Neural cell (in vitro differentiated cells): Measurements from ENCODE around the gene COL4A1. TPM values are rescaled to one million over a fixed set of nuclear protein-coding genes. Genes with fewer than 3 reads are reported as not detected.

Experiments used
- H2AFZ ChIP-seq: fragments of 200-600, 300-800 bp; sonication (generic), shearing (Covaris generic); 2 replicates; pipeline ENCODE4 v1.6.0; 2014; ENCODE audit warnings: low read depth, mild to moderate bottlenecking, antibody characterized with exemption, low read length, moderate library complexity
- H3F3A ChIP-seq: fragments of 200-600 bp; shearing (Covaris generic); 2 replicates; pipeline ENCODE4 v1.6.1; 2016; ENCODE audit warnings: mild to moderate bottlenecking, moderate library complexity, mixed read lengths, antibody characterized with exemption, low read length; ENCODE audit not compliant: insufficient read depth, poor library complexity, severe bottlenecking
- H3K27ac ChIP-seq: fragments of 200-600, 300-800 bp; sonication (generic), shearing (Covaris generic); 2 replicates; pipeline ENCODE4 v1.5.1; 2014; ENCODE audit warnings: mild to moderate bottlenecking, low read length, moderate library complexity
- H3K27me3 ChIP-seq: fragments of 300-800, 200-600 bp; sonication (generic), shearing (Covaris generic); 2 replicates; pipeline ENCODE4 v1.6.0; 2014; ENCODE audit warnings: mild to moderate bottlenecking, low read depth, low read length, moderate library complexity; ENCODE audit not compliant: insufficient read depth
- H3K36me3 ChIP-seq: fragments of 300-800, 200-600 bp; sonication (generic), shearing (Covaris generic); 2 replicates; pipeline ENCODE4 v1.5.1; 2014; ENCODE audit warnings: mild to moderate bottlenecking, antibody characterized with exemption, low read length, moderate library complexity; ENCODE audit not compliant: insufficient read depth
- H3K4me2 ChIP-seq: fragments of 300-800, 200-600 bp; sonication (generic), shearing (Covaris generic); 2 replicates; pipeline ENCODE4 v1.6.0; 2014; ENCODE audit warnings: mild to moderate bottlenecking, low read length
- H3K4me3 ChIP-seq: fragments of 300-800, 200-600 bp; sonication (generic), shearing (Covaris generic); 2 replicates; pipeline ENCODE4 v1.5.1; 2014; ENCODE audit warnings: mild to moderate bottlenecking, low read length, moderate library complexity
- H3K79me2 ChIP-seq: fragments of 200-600 bp; shearing (Covaris generic); replicated peaks from 2 replicates; pipeline ENCODE4 v1.6.0; 2014; ENCODE audit warnings: mild to moderate bottlenecking, low read length, moderate library complexity; ENCODE audit not compliant: insufficient read depth
- H3K9ac ChIP-seq: fragments of 300-800, 200-600 bp; sonication (generic), shearing (Covaris generic); 2 replicates; pipeline ENCODE4 v1.6.1; 2016; ENCODE audit warnings: mild to moderate bottlenecking, low read length, mixed read lengths
- H3K9me2 ChIP-seq: fragments of 200-600 bp; shearing (Covaris generic); 2 replicates; pipeline ENCODE4 v1.6.1; 2016; ENCODE audit warnings: mild to moderate bottlenecking, low read length, mixed read lengths; ENCODE audit not compliant: insufficient read depth
- H3K9me3 ChIP-seq: fragments of 200-600, 300-800 bp; sonication (generic), shearing (Covaris generic); 2 replicates; pipeline ENCODE4 v1.6.1; 2016; ENCODE audit warnings: mild to moderate bottlenecking, mixed run types, low read length, moderate library complexity, mixed read lengths
- H4K20me1 ChIP-seq: fragments of 200-600 bp; shearing (Covaris generic); 2 replicates; pipeline ENCODE4 v1.6.1; 2016; ENCODE audit warnings: mild to moderate bottlenecking, mixed run types; ENCODE audit not compliant: insufficient read depth
- CTCF ChIP-seq: fragments of 450-650 bp; IDR thresholded peaks from 2 replicates; pipeline ENCODE4 v1.5.1; 2014; ENCODE audit warnings: antibody characterized with exemption, mild to moderate bottlenecking, moderate library complexity; ENCODE audit not compliant: poor library complexity, severe bottlenecking
- EP300 ChIP-seq: fragments of 450-650 bp; conservative IDR thresholded peaks from 2 replicates; pipeline ENCODE4 v1.6.1; 2014; ENCODE audit warnings: antibody characterized with exemption, mild to moderate bottlenecking, moderate library complexity; ENCODE audit not compliant: poor library complexity, severe bottlenecking
- EZH2 ChIP-seq: fragments of 200-600, 300-800 bp; shearing (Covaris generic), sonication (generic); IDR thresholded peaks from 2 replicates; pipeline ENCODE4 v1.6.1; 2014; ENCODE audit warnings: antibody characterized with exemption, low read length, borderline replicate concordance, mild to moderate bottlenecking; ENCODE audit not compliant: insufficient read depth, poor library complexity, severe bottlenecking
- MXI1 ChIP-seq: fragments of 450-650 bp; conservative IDR thresholded peaks from 2 replicates; pipeline ENCODE4 v1.6.1; 2014; ENCODE audit warnings: antibody characterized with exemption, mild to moderate bottlenecking; ENCODE audit not compliant: poor library complexity, severe bottlenecking
- POLR2AphosphoS5 ChIP-seq: IDR thresholded peaks from 2 replicates; pipeline ENCODE4 v1.6.1; 2012
- RAD21 ChIP-seq: fragments of 450-650 bp; conservative IDR thresholded peaks from 2 replicates; pipeline ENCODE4 v1.6.1; 2014; ENCODE audit warnings: antibody characterized with exemption, mild to moderate bottlenecking, moderate library complexity
- REST ChIP-seq: IDR thresholded peaks from 2 replicates; pipeline ENCODE4 v1.6.1; 2012; ENCODE audit warnings: borderline replicate concordance
- SMC3 ChIP-seq: fragments of 450-650 bp; conservative IDR thresholded peaks from 2 replicates; pipeline ENCODE4 v1.6.1; 2014; ENCODE audit warnings: antibody characterized with exemption, mild to moderate bottlenecking, moderate library complexity; ENCODE audit not compliant: poor library complexity
- TAF1 ChIP-seq: IDR thresholded peaks from 2 replicates; pipeline ENCODE4 v1.6.1; 2012; ENCODE audit warnings: low read depth
- polyA plus RNA-seq: library from polyadenylated mRNA; depleted of rRNA; stranded (reverse); fragments of >200 nt; gene quantifications from 2 replicates; pipeline ENCODE4 v1.2.3, GENCODE V29; 2014

The COL4A1 gene
- polyA plus RNA-seq, 1 donor from 2014 or later = 13.1 TPM

- Histone ChIP-seq H2AFZ (no peak overlapping the region), H3K4me3 (no peak overlapping the region), H3K36me3 (no peaks in the 10 kb centered on the region), H3K79me2 (no peaks in the 10 kb centered on the region), H3K9me3 (no peaks in the 10 kb centered on the region), H4K20me1 (no peaks in the 10 kb centered on the region), H3K27ac (no peak overlapping the region), H3K4me2 (no peak overlapping the region), H3F3A (no peaks in the 10 kb centered on the region), H3K9ac (no peak overlapping the region), H3K9me2 (no peaks in the 10 kb centered on the region), H3K27me3 (no peaks in the 10 kb centered on the region)
- TF ChIP-seq EZH2 (no peak), REST (no peak), EP300 (no peak), SMC3 (no peak), TAF1 (no peak), CTCF (no peak), RAD21 (no peak), MXI1 (no peak), POLR2AphosphoS5 (no peak)
Observed at GRCh38 chr13:110282316-110282841, 24.6 kb downstream of the COL4A1 start.

GRCh38 chr13:110281736-110282135 lies 25.2 kb downstream of the COL4A1 start:
- no peak for TF ChIP-seq EZH2
- no peak for TF ChIP-seq EP300
- no peak for TF ChIP-seq RAD21
- no peak for TF ChIP-seq REST
- no peak for TF ChIP-seq SMC3
- TF ChIP-seq POLR2AphosphoS5 = no peak
- no peak for TF ChIP-seq CTCF
- no peak for TF ChIP-seq TAF1
- TF ChIP-seq MXI1 = no peak
- Histone ChIP-seq H3K9ac (no peak overlapping the region), H3K4me3 (no peak overlapping the region), H4K20me1 (no peaks in the 10 kb centered on the region), H3K4me2 (no peak overlapping the region), H3F3A (no peaks in the 10 kb centered on the region), H3K27ac (no peak overlapping the region), H3K79me2 (no peaks in the 10 kb centered on the region), H3K9me3 (no peaks in the 10 kb centered on the region), H2AFZ (no peak overlapping the region), H3K36me3 (no peaks in the 10 kb centered on the region), H3K27me3 (no peaks in the 10 kb centered on the region), H3K9me2 (no peaks in the 10 kb centered on the region)
